ENCODE measurements around the gene TFEC.

DNA sequence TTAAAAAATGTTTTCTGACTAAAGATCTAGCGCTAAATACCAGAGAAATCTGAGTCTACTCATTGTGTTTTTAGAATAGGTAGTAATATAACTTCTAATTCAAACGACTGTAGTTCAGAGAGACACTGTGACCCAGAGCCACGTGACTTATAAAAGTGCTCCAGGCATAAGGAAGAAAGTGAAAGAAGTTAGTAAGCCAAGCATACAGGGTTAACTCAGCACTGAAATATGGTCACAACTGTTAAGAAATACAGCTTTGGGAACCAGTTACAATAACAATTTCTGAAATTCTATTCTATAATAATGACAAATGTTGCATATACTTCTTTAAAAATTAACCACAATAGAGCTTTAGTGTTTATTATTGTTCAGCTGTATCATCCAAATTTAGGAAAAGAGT lies 119.1 kb downstream of the TFEC start:
- TF ChIP-seq CEBPB (IDR thresholded peaks at IDR 0.05; ENCODE audit: low read depth, low read length), result no peak
- TF ChIP-seq, protein P1, sequence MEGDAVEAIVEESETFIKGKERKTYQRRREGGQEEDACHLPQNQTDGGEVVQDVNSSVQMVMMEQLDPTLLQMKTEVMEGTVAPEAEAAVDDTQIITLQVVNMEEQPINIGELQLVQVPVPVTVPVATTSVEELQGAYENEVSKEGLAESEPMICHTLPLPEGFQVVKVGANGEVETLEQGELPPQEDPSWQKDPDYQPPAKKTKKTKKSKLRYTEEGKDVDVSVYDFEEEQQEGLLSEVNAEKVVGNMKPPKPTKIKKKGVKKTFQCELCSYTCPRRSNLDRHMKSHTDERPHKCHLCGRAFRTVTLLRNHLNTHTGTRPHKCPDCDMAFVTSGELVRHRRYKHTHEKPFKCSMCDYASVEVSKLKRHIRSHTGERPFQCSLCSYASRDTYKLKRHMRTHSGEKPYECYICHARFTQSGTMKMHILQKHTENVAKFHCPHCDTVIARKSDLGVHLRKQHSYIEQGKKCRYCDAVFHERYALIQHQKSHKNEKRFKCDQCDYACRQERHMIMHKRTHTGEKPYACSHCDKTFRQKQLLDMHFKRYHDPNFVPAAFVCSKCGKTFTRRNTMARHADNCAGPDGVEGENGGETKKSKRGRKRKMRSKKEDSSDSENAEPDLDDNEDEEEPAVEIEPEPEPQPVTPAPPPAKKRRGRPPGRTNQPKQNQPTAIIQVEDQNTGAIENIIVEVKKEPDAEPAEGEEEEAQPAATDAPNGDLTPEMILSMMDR (conservative IDR thresholded peaks at IDR 0.05; ENCODE audit: low read depth, low read length), result no peak
- no peak for TF ChIP-seq POLR2A (IDR thresholded peaks at IDR 0.05; ENCODE audit: low read depth, low read length)
- no peak for TF ChIP-seq MAZ (IDR thresholded peaks at IDR 0.05; ENCODE audit: borderline replicate concordance, low read depth, low read length)
- no peak for TF ChIP-seq RAD21 (IDR thresholded peaks at IDR 0.05; ENCODE audit: low read length)
- TF ChIP-seq NFE2L2 (IDR thresholded peaks at IDR 0.05; ENCODE audit: low read depth, low read length), result no peak
- TF ChIP-seq RCOR1 (IDR thresholded peaks at IDR 0.05; ENCODE audit: insufficient replicate concordance, low read length), result no peak
- TF ChIP-seq FOS (IDR thresholded peaks at IDR 0.05; ENCODE audit: low read depth, low read length), result no peak
